ENCODE measurements around the gene C1orf21.

DNA sequence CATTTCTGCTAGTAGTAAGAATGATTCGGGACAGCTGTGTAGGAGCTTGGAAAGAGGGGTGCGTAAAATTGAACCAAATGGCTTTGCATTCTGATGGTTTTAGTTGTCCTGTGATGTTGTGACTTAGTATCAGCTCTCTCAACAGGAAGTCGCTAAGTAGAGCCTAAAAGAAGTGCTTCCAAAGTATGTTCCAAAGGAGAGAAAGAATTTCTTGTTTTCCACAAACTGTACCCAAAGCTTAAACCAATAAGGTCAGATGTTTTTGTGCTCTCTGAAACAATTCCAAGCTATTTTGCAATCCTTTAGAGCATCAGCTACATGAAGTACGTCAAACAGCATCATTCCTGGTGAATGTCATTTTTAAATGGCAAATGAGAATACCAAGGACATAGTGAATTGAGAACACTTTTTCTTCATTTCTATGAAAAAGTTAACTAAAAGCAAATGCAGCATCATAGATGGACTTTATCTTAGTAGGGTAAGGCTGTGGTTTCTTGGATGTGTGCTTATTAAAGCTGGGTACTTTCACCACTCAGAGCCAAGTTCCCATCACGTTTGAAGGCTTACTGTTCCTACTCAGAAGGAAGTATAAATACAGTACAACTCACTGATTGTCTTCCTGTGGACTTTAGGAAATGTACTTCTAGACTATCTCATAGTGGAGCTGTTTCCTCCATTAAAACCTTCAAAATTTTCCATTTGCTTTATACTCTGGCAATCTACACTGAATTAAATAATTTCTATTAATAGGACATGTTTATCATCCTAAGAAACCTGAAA is 148.6 kb downstream of the C1orf21 start:
- TF ChIP-seq, protein P1, sequence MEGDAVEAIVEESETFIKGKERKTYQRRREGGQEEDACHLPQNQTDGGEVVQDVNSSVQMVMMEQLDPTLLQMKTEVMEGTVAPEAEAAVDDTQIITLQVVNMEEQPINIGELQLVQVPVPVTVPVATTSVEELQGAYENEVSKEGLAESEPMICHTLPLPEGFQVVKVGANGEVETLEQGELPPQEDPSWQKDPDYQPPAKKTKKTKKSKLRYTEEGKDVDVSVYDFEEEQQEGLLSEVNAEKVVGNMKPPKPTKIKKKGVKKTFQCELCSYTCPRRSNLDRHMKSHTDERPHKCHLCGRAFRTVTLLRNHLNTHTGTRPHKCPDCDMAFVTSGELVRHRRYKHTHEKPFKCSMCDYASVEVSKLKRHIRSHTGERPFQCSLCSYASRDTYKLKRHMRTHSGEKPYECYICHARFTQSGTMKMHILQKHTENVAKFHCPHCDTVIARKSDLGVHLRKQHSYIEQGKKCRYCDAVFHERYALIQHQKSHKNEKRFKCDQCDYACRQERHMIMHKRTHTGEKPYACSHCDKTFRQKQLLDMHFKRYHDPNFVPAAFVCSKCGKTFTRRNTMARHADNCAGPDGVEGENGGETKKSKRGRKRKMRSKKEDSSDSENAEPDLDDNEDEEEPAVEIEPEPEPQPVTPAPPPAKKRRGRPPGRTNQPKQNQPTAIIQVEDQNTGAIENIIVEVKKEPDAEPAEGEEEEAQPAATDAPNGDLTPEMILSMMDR (conservative IDR thresholded peaks at IDR 0.05 in 1 of 2, IDR thresholded peaks at IDR 0.05 in 1 of 2; ENCODE audit: low read depth in 1 of 2, low read length in 2 of 2), result no peak
- no peak for TF ChIP-seq EZH2 (IDR thresholded peaks at IDR 0.05; ENCODE audit: low read length, missing control alignments)

All from fibroblast of lung (primary cell).